Inferior parietal cortex (tissue), 1 donor: ENCODE data around the gene CDK5RAP1.

Source experiments
- DNase-seq: peaks from one replicate; pipeline ENCODE4 v3.0.0-alpha.2; 2016; ENCODE audit errors: extremely low spot score

The CDK5RAP1 gene

GRCh38 chr20:33386673-33387072 lies 14.6 kb downstream of the CDK5RAP1 start:
- DNase-seq, result no peak

GRCh38 chr20:33377366-33377765 lies 24.0 kb downstream of the CDK5RAP1 start:
- no peak for DNase-seq

GRCh38 chr20:33373735-33374605 lies 27.3 kb downstream of the CDK5RAP1 start:
- DNase-seq, result no peak

- DNase-seq, result no peak
These were observed 28.3 kb downstream of the CDK5RAP1 start for GRCh38 chr20:33372993-33373441.

- DNase-seq, result no peak
These were observed 31.0 kb downstream of the CDK5RAP1 start for GRCh38 chr20:33370291-33370690.

GRCh38 chr20:33362898-33363297 lies 38.4 kb downstream of the CDK5RAP1 start:
- DNase-seq, result no peak

GRCh38 chr20:33359399-33360261 lies 41.7 kb downstream of the CDK5RAP1 start:
- DNase-seq, result no peak

- no peak for DNase-seq
These were observed 48.3 kb downstream of the CDK5RAP1 start for GRCh38 chr20:33353013-33353402.

GRCh38 chr20:33352258-33353012 lies 48.9 kb downstream of the CDK5RAP1 start:
- no peak for DNase-seq

GRCh38 chr20:33351696-33352095 lies 49.6 kb downstream of the CDK5RAP1 start:
- DNase-seq, result no peak

GRCh38 chr20:33349493-33349892 lies 51.8 kb downstream of the CDK5RAP1 start:
- DNase-seq, result no peak

- no peak for DNase-seq
These were observed 53.0 kb downstream of the CDK5RAP1 start for GRCh38 chr20:33348136-33348937.

- DNase-seq, result no peak
These were observed 56.0 kb downstream of the CDK5RAP1 start for GRCh38 chr20:33345342-33345741.

GRCh38 chr20:33343521-33343920 lies 57.8 kb downstream of the CDK5RAP1 start:
- DNase-seq, result no peak

- DNase-seq, result no peak
These were observed 61.7 kb downstream of the CDK5RAP1 start for GRCh38 chr20:33339515-33340058.

GRCh38 chr20:33338467-33339258 lies 62.7 kb downstream of the CDK5RAP1 start:
- no peak for DNase-seq

- DNase-seq, result no peak
These were observed 63.7 kb downstream of the CDK5RAP1 start for GRCh38 chr20:33337531-33338165.

GRCh38 chr20:33337119-33337518 lies 64.2 kb downstream of the CDK5RAP1 start:
- no peak for DNase-seq

GRCh38 chr20:33336375-33336774 lies 64.9 kb downstream of the CDK5RAP1 start:
- no peak for DNase-seq
